Dendritic cell treated with granulocyte-macrophage colony-stimulating factor and Interleukin-4, amounts not matched to agents 40 ng/mL and 50 ng/mL, for 4 days (primary cell): ENCODE measurements around the gene SLC45A2.
"Not testable (repeated sequence)": the region's sequence is repeated elsewhere in the genome, so short reads cannot be mapped to it uniquely, and the experiment has no call there.

Source experiments
- H3K27ac Mint-ChIP-seq: one replicate; pipeline ENCODE4 v1.8.0; 2022; ENCODE audit warnings: mild to moderate bottlenecking, mixed read lengths
- H3K27me3 Mint-ChIP-seq: one replicate; pipeline ENCODE4 v1.8.0; 2022; ENCODE audit warnings: mild to moderate bottlenecking, mixed read lengths
- H3K36me3 Mint-ChIP-seq: one replicate; pipeline ENCODE4 v1.8.0; 2022; ENCODE audit warnings: low read depth, mixed read lengths
- H3K4me1 Mint-ChIP-seq: one replicate; pipeline ENCODE4 v1.8.0; 2022; ENCODE audit warnings: low read depth, mixed read lengths
- H3K4me3 Mint-ChIP-seq: one replicate; pipeline ENCODE4 v1.8.0; 2022; ENCODE audit warnings: mild to moderate bottlenecking, moderate library complexity, mixed read lengths
- H3K9me3 Mint-ChIP-seq: one replicate; pipeline ENCODE4 v1.8.0; 2022; ENCODE audit warnings: mixed read lengths
- intact Hi-C: fragments of 100-400 bp; cut with micrococcal nuclease; formaldehyde crosslinking; loops from one replicate; pipeline ENCODE4 v1.15.0; 2022

The SLC45A2 gene

DNA sequence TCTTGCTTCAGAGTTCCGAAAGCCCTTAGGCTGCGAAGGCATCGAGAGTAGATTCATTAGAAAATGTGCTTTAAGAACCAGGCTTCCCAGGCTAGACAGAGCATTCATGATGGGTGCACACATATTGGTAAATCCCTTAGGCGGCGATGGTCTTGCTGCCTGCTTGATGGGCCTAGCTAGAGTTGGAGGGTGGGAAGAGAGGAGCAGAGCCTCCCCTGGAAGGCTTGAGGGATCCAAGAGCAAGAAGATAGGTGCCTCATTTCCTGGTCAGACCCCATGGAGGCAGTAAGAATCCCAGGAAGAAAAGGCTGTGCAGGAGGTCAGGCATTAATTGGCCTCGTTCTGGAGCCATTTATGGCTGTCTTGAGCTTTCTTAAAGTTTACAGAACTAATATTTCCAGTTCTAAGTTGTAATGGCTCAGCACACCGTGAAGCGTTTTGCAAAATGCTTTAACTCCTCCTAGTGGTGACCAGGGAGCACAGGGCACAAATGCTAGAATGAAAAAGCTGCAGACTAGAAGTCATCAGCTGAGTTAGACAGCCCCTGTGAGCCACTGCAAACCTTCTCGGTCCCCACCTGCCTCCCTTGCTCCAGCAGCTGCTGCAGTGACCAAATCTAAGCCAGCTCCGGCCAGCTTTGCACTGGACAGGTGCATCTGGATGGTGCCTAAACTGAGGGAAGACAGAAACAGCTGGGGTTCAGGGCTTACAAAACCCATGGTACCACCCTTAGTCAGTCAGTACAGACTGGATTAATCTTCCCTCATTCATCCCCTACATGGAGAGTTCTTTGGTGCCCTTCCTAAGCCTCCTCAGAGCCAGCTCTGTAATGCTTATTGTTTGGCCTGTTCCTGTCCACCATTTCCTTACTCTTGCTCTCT is 14.7 kb downstream of the SLC45A2 start:
- no peaks in the 10 kb centered on the region for H3K36me3 Mint-ChIP-seq
- H3K27ac Mint-ChIP-seq, result no peak overlapping the region
- H3K4me3 Mint-ChIP-seq, result no peak overlapping the region
- intact Hi-C loops, result no loop called here
- H3K27me3 Mint-ChIP-seq, result no peaks in the 10 kb centered on the region
- no peaks in the 10 kb centered on the region for H3K4me1 Mint-ChIP-seq
- H3K9me3 Mint-ChIP-seq, result no peaks in the 10 kb centered on the region

- no peak overlapping the region for H3K27ac Mint-ChIP-seq
- no peaks in the 10 kb centered on the region for H3K27me3 Mint-ChIP-seq
- intact Hi-C loops, result no loop called here
- no peak overlapping the region for H3K4me3 Mint-ChIP-seq
- H3K36me3 Mint-ChIP-seq, result no peaks in the 10 kb centered on the region
- H3K4me1 Mint-ChIP-seq, result no peaks in the 10 kb centered on the region
- no peaks in the 10 kb centered on the region for H3K9me3 Mint-ChIP-seq
Measured at GRCh38 chr5:33968211-33969005, 16.1 kb downstream of the SLC45A2 start.

- intact Hi-C loops, result no loop called here
- Mint-ChIP-seq H3K36me3 (no peaks in the 10 kb centered on the region), H3K4me3 (no peak overlapping the region), H3K27me3 (no peaks in the 10 kb centered on the region), H3K4me1 (no peaks in the 10 kb centered on the region), H3K9me3 (no peaks in the 10 kb centered on the region), H3K27ac (no peak overlapping the region)
Measured at GRCh38 chr5:33966805-33967204, 17.7 kb downstream of the SLC45A2 start.

DNA sequence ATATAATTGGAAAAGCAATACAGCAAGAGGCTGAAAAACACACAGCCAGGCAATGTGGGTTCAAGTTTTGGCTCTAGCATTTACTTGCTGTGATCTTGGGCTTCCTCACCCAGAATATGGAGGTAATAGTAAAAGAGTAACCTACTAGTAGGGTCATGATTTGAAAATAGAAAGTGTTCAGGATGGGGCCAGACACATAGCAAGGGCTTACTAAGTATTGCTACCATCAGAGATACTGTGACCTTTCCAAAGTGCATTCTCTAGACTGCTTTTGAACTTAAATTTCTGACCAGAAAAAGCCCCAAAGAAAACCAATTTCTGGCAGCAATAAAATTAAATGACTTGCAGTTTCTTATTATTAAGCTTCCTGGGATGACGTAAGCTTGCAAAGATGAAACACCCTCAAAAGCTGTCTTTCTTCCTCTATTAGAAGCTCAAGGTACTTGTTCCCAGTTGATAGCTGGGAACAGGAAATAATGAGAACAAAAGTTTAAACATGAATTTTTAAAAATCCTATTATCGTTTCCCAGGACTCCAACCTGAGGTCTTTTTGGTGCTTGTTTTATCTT is 20.3 kb downstream of the SLC45A2 start:
- H3K4me1 Mint-ChIP-seq, result no peaks in the 10 kb centered on the region
- H3K27me3 Mint-ChIP-seq, result no peaks in the 10 kb centered on the region
- no peak overlapping the region for H3K4me3 Mint-ChIP-seq
- intact Hi-C loops, result no loop called here
- no peaks in the 10 kb centered on the region for H3K9me3 Mint-ChIP-seq
- H3K36me3 Mint-ChIP-seq, result no peaks in the 10 kb centered on the region
- H3K27ac Mint-ChIP-seq, result no peak overlapping the region

DNA sequence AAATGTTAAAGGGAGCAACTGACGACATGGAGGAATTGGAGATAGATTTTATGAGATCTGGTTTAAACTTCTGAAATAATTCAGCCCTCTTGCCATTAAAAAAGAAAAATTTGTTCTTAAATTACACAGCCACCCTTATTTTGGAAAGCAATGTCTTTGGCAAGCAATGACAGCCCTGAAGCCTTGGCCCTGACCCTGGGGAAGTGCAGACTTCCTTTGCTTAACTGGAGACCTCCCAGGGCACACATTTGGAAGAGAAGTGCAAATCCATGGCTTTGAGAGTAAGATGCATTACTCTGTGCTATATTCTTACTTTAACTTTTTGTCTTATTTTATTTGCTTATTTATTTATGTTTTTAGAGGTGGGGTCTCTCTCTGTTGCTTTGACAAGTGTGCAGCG is 26.3 kb downstream of the SLC45A2 start:
- no peaks in the 10 kb centered on the region for H3K27me3 Mint-ChIP-seq
- H3K4me3 Mint-ChIP-seq, result no peak overlapping the region
- intact Hi-C loops, result no loop called here
- H3K36me3 Mint-ChIP-seq, result no peaks in the 10 kb centered on the region
- no peaks in the 10 kb centered on the region for H3K9me3 Mint-ChIP-seq
- no peak overlapping the region for H3K27ac Mint-ChIP-seq
- no peaks in the 10 kb centered on the region for H3K4me1 Mint-ChIP-seq

DNA sequence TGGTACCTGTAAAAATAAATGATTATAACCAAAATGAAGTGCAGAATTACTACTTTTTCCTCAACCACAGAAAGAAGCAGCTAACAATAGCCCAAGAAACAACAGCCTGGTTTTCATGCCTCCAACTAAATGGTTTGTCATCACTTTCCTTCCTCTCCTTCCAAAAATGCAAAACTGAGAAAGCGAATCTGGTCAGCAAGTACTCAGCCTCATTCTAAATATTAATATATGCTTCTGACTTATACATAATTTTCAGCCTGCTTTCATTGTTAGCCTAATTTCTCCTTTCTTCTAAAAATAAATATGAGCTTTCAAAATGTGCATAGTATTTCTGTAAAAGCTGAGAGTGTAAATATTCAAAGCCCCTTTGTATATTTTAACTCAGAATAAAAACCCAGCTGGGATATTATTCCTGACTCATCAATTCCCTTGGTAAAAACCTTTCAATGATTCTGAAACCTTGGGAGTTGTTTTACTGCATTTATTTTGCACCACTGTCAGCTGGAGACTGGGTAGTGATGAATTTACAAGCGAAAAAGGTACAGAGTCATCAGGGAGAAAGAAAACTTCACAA is 26.8 kb downstream of the SLC45A2 start:
- no peaks in the 10 kb centered on the region for H3K36me3 Mint-ChIP-seq
- H3K4me3 Mint-ChIP-seq, result no peak overlapping the region
- no peaks in the 10 kb centered on the region for H3K27me3 Mint-ChIP-seq
- no peak overlapping the region for H3K27ac Mint-ChIP-seq
- no peaks in the 10 kb centered on the region for H3K9me3 Mint-ChIP-seq
- no peaks in the 10 kb centered on the region for H3K4me1 Mint-ChIP-seq
- intact Hi-C loops, result no loop called here

DNA sequence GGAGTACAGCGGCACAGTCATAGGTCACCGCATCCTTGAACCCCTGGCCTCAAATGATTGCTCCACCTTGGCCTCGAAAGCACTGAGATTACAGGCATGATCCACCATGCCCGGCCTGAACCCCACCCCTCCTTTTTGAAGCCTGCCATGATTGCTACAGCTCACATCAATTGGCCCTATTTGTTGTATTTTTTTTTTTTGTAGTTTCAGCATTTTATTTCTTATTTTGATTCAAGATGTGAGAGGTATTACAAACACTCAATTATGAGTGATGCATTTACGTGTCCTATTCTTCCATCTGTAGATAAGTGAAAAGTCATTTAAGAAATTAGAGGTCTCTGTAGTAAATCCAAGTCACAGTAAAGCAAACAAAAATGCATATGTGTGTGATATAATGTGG is 32.3 kb downstream of the SLC45A2 start:
- H3K4me3 Mint-ChIP-seq, intact Hi-C loops, H3K36me3 Mint-ChIP-seq, H3K9me3 Mint-ChIP-seq, H3K4me1 Mint-ChIP-seq, H3K27ac Mint-ChIP-seq, H3K27me3 Mint-ChIP-seq: not testable (repeated sequence)

- H3K27ac Mint-ChIP-seq, result no peak overlapping the region
- no peaks in the 10 kb centered on the region for H3K9me3 Mint-ChIP-seq
- no peaks in the 10 kb centered on the region for H3K4me1 Mint-ChIP-seq
- peaks cover 14% of the 10 kb centered on the region for H3K27me3 Mint-ChIP-seq
- no peaks in the 10 kb centered on the region for H3K36me3 Mint-ChIP-seq
- intact Hi-C loops, result no loop called here
- no peak overlapping the region for H3K4me3 Mint-ChIP-seq
Measured at GRCh38 chr5:33944543-33945132, 39.9 kb downstream of the SLC45A2 start.

GRCh38 chr5:33941090-33941489 is 43.4 kb downstream of the SLC45A2 start:
- H3K9me3 Mint-ChIP-seq, result no peaks in the 10 kb centered on the region
- no peaks in the 10 kb centered on the region for H3K4me1 Mint-ChIP-seq
- no peak overlapping the region for H3K27ac Mint-ChIP-seq
- H3K4me3 Mint-ChIP-seq, result no peak overlapping the region
- intact Hi-C loops, result no loop called here
- H3K36me3 Mint-ChIP-seq, result no peaks in the 10 kb centered on the region
- peaks cover 45% of the 10 kb centered on the region for H3K27me3 Mint-ChIP-seq

- no peaks in the 10 kb centered on the region for H3K36me3 Mint-ChIP-seq
- H3K27ac Mint-ChIP-seq, result no peak overlapping the region
- peaks cover 56% of the 10 kb centered on the region for H3K27me3 Mint-ChIP-seq
- no peaks in the 10 kb centered on the region for H3K9me3 Mint-ChIP-seq
- intact Hi-C loops, result no loop called here
- H3K4me1 Mint-ChIP-seq, result no peaks in the 10 kb centered on the region
- H3K4me3 Mint-ChIP-seq, result no peak overlapping the region
Measured at GRCh38 chr5:33939556-33940262, 44.8 kb downstream of the SLC45A2 start.

DNA sequence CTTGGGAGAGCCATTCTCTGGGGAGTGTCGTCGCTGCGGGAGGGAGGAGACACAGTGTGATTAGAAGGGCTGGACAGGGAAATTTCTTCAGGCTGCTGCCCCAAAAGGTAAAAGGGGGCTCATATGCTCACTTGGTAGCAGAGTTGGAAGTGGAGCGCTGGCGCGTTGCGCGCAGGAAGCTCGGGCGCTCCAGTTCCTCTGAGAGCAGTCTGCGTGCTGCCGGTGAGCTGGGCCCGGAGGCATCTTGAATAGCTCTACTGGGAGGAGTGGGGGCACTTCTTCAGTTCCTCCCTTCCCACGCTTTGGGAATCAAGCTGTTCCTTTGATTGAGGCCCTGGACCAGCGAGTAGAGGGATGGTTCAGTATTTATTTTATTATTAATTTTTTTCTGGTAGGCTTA is 45.6 kb downstream of the SLC45A2 start:
- Mint-ChIP-seq H3K9me3 (no peaks in the 10 kb centered on the region), H3K27ac (no peak overlapping the region), H3K4me1 (no peaks in the 10 kb centered on the region), H3K4me3 (no peak overlapping the region), H3K36me3 (no peaks in the 10 kb centered on the region), H3K27me3 (peaks cover 56% of the 10 kb centered on the region)
- intact Hi-C loops, result no loop called here

DNA sequence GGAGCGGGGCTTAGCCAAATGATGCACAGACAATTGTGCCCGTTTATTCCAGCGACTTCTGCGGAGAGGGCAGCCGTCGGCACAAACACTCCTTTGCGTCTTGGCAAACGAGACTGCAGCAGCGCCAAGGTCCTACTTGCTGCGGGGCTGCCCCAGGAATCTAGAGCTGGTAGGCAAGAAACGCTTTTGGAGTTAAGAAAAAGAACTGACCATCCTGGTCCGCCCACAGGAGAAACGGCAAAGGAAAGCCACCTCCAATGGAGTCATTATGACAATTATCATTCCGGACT is 46.0 kb downstream of the SLC45A2 start:
- no peak overlapping the region for H3K27ac Mint-ChIP-seq
- no peaks in the 10 kb centered on the region for H3K9me3 Mint-ChIP-seq
- no peaks in the 10 kb centered on the region for H3K4me1 Mint-ChIP-seq
- peaks cover 56% of the 10 kb centered on the region for H3K27me3 Mint-ChIP-seq
- intact Hi-C loops, result no loop called here
- H3K4me3 Mint-ChIP-seq, result no peak overlapping the region
- H3K36me3 Mint-ChIP-seq, result no peaks in the 10 kb centered on the region

- no peaks in the 10 kb centered on the region for H3K4me1 Mint-ChIP-seq
- H3K36me3 Mint-ChIP-seq, result no peaks in the 10 kb centered on the region
- H3K9me3 Mint-ChIP-seq, result no peaks in the 10 kb centered on the region
- no peak overlapping the region for H3K4me3 Mint-ChIP-seq
- intact Hi-C loops, result no loop called here
- no peak overlapping the region for H3K27ac Mint-ChIP-seq
- H3K27me3 Mint-ChIP-seq, result peaks cover 56% of the 10 kb centered on the region
Measured at GRCh38 chr5:33937707-33938506, 46.6 kb downstream of the SLC45A2 start.
